Motor neuron (in vitro differentiated cells): ENCODE measurements around the gene CBX2. TPM values are rescaled to one million over a fixed set of nuclear protein-coding genes. Genes with fewer than 3 reads are reported as not detected.

ENCODE experiments used
- ATAC-seq, 8 experiments: fragments of 200-7000 bp; cut with Tn5 transposase; replicated peaks in 6 of 8; 2 replicates each; pipeline ENCODE4 v1.8.0; 2021; ENCODE audit warnings: mild to moderate bottlenecking in 8 of 8, moderate library complexity in 8 of 8
- H3K27ac ChIP-seq, 2 donors: fragments of 250-450 bp; sonication (Bioruptor Pico); 2 replicates each; pipeline ENCODE4 v1.9.0; 2021; ENCODE audit warnings: antibody characterized with exemption in 2 of 2, mild to moderate bottlenecking in 2 of 2, moderate library complexity in 1 of 2
- H3K4me1 ChIP-seq, 2 donors: fragments of 250-450 bp; sonication (Bioruptor Pico); replicated peaks in 1 of 2; 2 replicates each; pipeline ENCODE4 v1.6.1; 2021; ENCODE audit warnings: antibody characterized with exemption in 2 of 2, mild to moderate bottlenecking in 2 of 2, moderate library complexity in 1 of 2
- H3K4me3 ChIP-seq, 5 donors: fragments of 250-450 bp; sonication (Bioruptor Pico); 2 replicates each; pipeline ENCODE4 v1.9.0; 2021; ENCODE audit warnings: antibody characterized with exemption in 5 of 5, mild to moderate bottlenecking in 5 of 5, moderate library complexity in 4 of 5
- WGBS, 10 experiments: fragments of 450-650 bp; shearing (Covaris generic); methylation state at CpG; one replicate each; pipeline ENCODE4 v1.0.0; 2022; 5-methylcytosine and 5-hydroxymethylcytosine counted together
- in situ Hi-C, 9 experiments: fragments of 400-800 bp; cut with MboI; loops; one replicate each; pipeline ENCODE4 v1.15.0; 2021; ENCODE audit warnings: low sequenced_read_pairs in 9 of 9, low pct_unique_long_range_greater_than_20kb in 2 of 9; ENCODE audit not compliant: unreplicated experiment in 9 of 9
- total RNA-seq, 8 experiments: library from RNA; unstranded; fragments of 300-600 nt; gene quantifications; 2 replicates each; pipeline versions ENCODE4 v1.2.3 to v1.2.4, GENCODE V29; 2022

The CBX2 gene
- total RNA-seq, 8 experiments from 2014 or later: 3.1 to 42.7 (median 14.9) TPM

DNA sequence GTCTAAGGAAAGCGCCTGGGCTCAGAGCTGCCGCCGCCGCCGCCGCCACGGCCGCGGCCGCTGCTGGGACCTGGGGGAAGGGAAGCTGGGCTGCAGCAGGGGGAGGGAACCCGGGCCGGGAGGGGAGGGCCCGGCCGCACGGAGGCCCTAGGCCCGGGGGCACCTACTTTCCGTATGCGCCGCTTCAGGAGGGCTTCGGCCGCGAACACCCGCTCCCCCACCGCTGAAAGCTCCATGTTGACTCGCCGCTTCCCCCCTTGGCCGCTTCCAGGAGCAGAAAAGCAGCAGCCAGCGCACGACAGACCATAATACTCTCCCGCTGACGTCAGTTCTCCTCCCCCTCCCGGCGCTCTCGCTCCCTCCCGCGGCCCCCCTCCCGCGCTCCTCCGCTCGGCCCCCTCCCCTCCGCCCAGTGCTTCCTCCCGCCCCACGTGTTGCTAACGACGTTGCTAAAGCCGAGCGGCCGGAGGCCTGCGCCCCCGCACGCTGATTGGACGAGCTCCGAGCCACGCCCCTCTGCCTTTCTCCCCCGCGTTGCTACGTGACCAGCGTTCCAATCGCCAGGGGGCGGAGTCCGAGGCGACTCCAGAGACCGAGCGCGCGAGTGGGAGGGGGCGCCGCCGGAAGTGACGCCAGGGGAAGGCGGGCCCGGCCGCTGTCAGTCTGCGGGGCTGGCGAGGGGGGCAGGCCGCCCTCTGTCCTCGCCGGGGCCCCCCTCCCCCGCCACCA is 19.0 kb downstream of the CBX2 start, which contains the start of gene CBX8:
TSS of gene CBX8 (minus strand) at position 315 of the 729 bp plus-strand sequence. CDS start at position 236, 79 bp downstream.
- peaks cover 43 to 64% of the 10 kb centered on the region in 2 donors for H3K4me1 ChIP-seq
- H3K4me3 ChIP-seq: peak within 1 kb of the TSS; percentile 52 to 76 (median 68)
- peak; percentile 77 to 86 (median 81) for ATAC-seq
- peak within 1 kb of the TSS; percentile 90 to 93 for H3K27ac ChIP-seq
- in situ Hi-C loops: no loop called here
- no CpG with 5 or more reads among the region's 79 CpGs for WGBS, 10 experiments

DNA sequence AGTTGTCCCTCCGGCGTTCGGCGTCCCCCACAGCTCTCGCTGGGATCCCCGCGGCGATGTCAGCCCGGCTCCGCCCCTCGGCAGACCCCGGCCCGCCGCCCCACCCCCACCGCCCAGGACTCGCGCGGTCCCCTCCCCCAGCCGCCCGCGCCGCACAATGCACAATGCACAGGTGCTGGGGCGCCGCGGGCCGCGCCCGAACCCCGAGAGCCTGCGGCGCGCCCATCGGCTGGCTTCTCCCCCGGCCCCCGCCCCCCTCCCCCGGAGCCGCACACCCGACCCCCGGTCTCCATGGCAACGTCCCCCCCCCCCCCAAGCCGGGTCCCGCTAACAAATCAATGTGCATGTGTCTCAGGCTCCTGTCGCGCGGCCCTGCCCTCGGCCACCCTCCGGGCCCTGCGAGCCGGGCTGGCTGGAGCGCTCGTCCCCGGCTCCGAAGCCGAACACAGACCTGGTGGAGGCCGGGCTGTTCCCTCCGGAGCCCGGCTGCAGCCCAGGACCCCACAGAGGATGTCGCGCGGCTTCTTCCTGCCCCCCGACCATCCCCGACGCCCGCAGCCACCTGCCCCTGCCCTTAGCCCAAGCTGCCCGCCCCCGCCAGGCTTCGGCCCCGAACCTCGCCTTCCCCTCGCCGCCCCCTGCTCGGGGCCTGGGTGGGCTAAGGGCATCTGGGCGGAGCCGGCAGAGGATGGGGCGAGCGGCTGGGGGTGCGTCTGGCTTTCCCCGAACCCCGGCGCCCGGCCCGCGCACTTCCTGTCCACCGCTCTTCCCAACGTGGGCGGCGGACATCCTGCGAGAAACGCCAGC is 19.7 kb downstream of the CBX2 start:
- 0% methylated on average over 1 of the region's 89 CpGs; no CpG with 5 or more reads in 9 of the 10 experiments for WGBS, 10 experiments
- peak overlapping the region; percentile 87 to 88 for H3K27ac ChIP-seq
- H3K4me3 ChIP-seq: peak overlapping the region; percentile 29 to 75 (median 45)
- peaks cover 42 to 60% of the 10 kb centered on the region in 2 donors for H3K4me1 ChIP-seq
- ATAC-seq: peak; percentile 4 to 43 (median 24)
- in situ Hi-C loops: no loop called here

DNA sequence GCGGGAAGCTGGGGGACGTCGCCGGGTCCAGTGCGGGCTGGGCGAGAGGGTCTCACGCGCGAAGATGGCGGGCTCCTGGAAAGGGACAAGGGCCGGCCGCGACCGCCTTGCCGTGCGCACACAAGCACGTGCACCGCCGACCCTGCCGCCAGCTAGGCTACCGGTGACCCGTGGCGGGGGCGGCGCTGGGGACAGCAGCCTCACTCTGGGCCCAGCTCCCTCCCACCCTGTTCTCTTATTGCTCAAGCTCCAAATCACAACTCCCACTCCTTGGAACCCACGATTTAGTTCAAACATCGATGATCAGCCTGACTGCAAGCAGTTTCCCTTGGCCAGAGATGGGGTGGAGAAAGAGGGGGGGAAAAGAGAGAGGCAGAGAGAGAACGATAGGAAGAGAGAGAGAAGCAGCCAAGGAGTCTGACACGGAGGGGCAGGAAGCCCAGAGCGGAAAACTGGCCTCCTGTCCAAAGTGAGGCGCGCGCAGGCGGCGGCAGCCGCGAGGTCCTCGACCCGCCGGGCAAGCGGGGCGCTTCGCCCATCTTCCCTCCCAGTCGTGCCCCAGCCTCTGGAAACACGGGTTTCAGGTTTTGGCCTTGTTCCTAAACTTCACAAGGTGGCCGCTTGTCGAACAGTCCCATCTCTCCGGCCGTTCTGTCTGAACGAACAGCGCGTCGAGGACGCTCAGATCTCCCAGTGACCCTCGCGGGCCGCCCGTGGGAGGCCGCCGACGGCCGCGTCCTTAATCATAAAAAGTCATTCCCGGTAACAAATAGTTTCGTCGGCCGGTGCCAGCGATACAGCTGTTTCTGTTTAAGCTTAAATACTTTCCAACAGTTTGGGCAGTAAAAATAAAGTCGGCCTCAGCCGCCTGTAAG is 20.6 kb downstream of the CBX2 start:
- in situ Hi-C loops: no loop called here
- Histone ChIP-seq H3K4me1 (peaks cover 39 to 52% of the 10 kb centered on the region in 2 donors), H3K4me3 (peak overlapping the region in 4 of 5 donors; percentile 33 to 75 (median 47))

DNA sequence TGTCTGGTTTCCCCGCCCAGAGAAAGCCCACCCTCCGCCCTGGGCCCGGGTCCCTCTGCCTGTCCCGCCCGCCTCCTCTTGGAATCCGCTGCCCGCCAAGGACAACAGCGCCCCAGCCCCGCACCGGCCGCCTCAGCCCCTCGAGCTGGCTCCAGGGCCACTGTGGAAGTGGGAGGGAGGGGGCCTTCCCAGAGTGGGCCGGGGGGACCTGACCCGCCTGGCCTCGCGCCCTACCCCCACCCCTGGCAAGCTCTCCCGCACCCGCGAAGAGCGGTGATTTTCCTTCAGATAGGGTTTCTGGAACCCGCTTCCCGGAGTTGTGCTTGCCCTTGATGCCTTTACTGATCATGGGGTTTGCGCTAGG is 21.2 kb downstream of the CBX2 start:
- Histone ChIP-seq H3K4me3 (no peak overlapping the region), H3K4me1 (peaks cover 38 to 49% of the 10 kb centered on the region in 2 donors), H3K27ac (no peak overlapping the region)
- 0 to 60% (median 15%) methylated on average over 1 to 7 of the region's 23 CpGs; no CpG with 5 or more reads in 2 of the 10 experiments for WGBS, 10 experiments
- ATAC-seq: no peak
- in situ Hi-C loops: no loop called here

More for the DNA sequence above, 20.6 kb downstream of the CBX2 start:
- 0 to 30% (median 20%) methylated on average over 3 to 29 of the region's 70 CpGs; no CpG with 5 or more reads in 3 of the 10 experiments for WGBS, 10 experiments
- no peak for ATAC-seq
- peak overlapping the region; percentile 87 to 88 for H3K27ac ChIP-seq

DNA sequence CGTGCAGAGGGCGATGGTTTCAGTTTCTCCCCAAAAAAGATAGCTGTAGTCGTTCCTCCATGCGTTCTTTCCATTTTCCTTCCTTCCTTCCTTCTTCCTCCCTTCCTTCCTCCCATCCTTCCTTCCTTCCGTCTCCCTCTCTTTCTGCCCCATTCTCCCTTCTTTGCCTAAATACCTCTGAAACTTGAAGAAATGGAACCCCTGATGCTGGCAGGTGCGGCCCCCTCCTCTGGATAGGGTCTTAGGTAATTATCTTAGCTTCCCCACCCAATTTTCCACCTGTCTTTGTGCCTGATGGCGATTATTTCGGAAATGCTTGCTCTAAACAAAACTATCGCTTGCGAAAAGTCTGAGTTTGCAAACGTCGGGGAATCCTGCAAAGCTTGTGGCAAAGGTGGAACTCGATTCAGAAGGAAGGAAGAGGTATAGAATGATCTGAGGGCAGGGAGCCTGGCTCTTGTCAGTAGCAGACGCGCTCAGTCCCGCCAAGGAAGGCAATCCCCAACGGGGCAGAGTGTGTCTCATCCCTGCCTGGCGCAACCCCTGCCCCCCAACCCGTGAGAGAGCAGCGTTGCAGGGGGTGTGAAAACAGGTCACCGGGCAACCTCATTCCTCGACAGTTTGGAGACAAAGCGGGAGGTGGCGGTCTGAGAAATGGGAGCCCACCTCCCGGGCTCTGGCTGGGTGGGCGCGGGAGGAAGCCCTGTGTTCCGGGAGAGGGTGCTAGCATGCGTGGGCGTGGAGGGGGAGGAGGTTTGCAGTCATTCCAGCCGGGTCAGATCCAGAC is 21.8 kb downstream of the CBX2 start:
- in situ Hi-C loops: loop anchor here in 3 of 9 experiments (25.0 kb wide), 1 partner anchor 188 kb away; no protein-coding TSS in a partner anchor
- 0 to 40% (median 11%) methylated on average over 2 to 29 of the region's 31 CpGs for WGBS, 10 experiments
- Histone ChIP-seq H3K4me3 (no peak overlapping the region), H3K4me1 (peaks cover 41 to 49% of the 10 kb centered on the region in 2 donors), H3K27ac (no peak overlapping the region)
- no peak for ATAC-seq

DNA sequence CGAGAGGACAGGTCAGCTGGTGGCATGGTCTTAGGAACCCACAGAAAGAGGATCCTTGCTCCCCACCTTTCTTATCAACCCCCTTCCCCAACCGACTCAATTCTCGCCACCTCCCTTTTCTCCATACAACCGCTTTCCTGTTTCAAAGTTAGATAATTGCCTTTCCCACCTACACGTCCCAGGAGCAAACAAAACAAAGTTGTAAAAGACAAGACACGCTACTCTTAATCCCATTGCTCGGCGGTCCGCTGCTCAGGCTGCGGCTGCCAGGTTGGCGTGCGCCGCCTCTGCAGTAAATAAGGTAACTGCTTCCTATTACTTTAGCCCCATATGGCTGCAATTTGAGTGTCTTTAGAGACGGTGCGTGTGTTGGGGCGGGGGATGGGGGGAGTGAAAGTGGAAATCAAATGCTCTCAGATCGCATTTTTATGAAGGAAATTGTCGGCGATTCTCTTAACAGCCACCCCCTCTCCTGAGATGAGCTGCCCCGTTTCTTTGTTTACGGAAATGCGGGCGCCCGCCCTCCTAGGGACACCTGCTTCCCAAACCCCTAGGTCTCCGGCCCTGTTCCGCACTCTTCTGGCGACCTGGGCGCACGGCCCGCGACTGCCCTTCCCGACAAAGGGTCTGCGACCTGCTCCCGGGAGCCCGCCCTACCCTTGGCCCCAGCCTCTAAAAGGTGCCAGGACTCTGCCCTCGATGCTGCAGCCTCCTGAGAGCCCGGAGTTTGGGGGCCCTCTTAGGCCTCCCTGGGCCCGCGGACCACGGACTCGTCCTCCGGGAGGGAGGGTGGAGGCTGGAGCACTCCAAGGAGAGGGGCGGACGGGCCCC is 22.6 kb downstream of the CBX2 start:
- H3K4me3 ChIP-seq: peak overlapping the region in 4 of 5 donors; percentile 3 to 17 (median 12)
- peaks cover 41% of the 10 kb centered on the region in 2 donors for H3K4me1 ChIP-seq
- in situ Hi-C loops: loop anchor here in 3 of 9 experiments (25.0 kb wide), 1 partner anchor 187 kb away; no protein-coding TSS in a partner anchor
- peak in 1 of 8 experiments; percentile 11 for ATAC-seq
- no peak overlapping the region for H3K27ac ChIP-seq
- 0 to 35% (median 3%) methylated on average over 2 to 18 of the region's 44 CpGs; no CpG with 5 or more reads in 4 of the 10 experiments for WGBS, 10 experiments

DNA sequence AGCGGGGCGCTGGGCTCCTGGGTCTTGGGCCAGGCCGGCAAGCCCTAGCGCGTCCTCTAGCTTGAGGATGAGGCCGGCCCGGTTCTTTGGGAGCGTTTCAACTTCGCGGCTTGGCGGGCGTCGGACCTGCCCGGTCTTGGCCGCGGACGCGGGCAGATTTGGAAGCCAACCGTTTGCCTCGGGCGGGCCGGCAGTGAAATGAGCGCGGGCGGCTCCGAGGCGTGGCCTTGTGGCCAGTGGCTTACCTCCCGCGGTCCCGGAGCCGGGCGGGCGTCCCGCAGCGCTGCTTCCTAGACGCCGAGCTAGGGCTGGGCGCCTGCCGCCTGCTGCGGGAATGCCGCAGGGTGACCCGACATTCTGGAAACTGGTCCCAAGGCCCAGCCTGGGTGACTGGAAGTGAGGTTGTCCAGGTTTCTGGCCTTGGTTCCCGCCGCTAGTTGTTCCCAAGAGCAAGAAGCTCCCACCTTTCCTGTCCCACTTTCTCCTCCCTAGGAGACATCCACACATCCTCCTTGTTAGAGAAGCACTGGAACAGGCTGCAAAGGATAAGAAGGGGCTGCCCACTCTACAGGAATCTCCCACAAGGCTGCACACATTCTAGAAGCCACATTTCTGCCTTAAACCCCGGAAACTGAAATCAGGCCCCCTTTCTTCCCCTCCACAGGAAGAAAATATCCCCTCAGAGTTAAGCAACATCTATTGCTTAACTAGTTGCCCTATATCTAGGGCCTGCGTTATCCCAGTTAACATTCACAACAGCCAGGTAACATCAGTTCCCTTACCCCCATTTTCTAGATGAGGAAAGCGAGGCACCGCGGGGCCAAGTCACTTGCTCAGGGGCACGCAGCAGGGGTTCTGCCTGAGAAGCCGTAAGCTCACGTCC is 23.4 kb downstream of the CBX2 start:
- Histone ChIP-seq H3K27ac (no peak overlapping the region), H3K4me3 (peak overlapping the region in 1 of 5 donors; percentile 14), H3K4me1 (peaks cover 34 to 41% of the 10 kb centered on the region in 2 donors)
- no peak for ATAC-seq
- in situ Hi-C loops: loop anchor here in 3 of 9 experiments (25.0 kb wide), 1 partner anchor 186 kb away; no protein-coding TSS in a partner anchor
- WGBS, 10 experiments: 0 to 67% (median 31%) methylated on average over 3 to 26 of the region's 52 CpGs; no CpG with 5 or more reads in 2 of the 10 experiments

DNA sequence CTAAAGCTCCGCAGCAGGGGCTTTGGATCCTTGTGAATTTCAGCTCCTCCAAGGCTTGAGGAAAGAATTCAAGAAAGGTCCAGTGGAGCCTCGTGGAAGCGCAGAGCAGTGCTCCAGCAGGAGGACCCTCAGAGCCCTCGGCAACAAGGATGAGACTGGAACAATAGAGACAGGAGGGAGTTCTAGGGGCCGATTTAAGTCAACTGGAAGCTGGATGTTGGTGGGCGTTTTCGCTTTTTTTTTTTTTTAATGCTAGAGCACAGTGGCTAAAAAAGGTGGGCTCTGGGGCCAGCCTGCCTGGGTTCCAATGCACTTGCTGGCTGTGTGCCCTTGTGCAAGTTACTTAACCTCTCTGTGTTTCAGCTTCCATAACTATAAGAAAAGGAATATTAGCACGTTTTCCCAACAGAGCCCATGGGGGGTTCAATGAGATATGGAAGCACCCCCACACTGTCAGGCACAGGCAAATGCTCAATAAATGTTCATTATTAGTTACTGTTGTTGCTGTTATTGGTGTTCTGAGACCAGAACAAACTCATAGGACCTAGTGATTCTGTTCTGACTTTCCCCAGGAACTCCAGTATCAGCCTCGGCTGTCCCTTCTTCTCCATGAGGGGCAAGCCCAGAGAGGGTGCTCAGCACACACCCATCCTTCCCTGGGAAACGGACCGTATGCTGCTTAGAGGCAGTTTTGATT is 24.2 kb downstream of the CBX2 start:
- no peak for ATAC-seq
- Histone ChIP-seq H3K4me1 (peaks cover 34 to 41% of the 10 kb centered on the region in 2 donors), H3K4me3 (no peak overlapping the region), H3K27ac (no peak overlapping the region)
- 0 to 51% (median 17%) methylated on average over 1 to 8 of the region's 11 CpGs; no CpG with 5 or more reads in 1 of the 10 experiments for WGBS, 10 experiments
- in situ Hi-C loops: loop anchor here in 3 of 9 experiments (25.0 kb wide), 1 partner anchor 185 kb away; no protein-coding TSS in a partner anchor

DNA sequence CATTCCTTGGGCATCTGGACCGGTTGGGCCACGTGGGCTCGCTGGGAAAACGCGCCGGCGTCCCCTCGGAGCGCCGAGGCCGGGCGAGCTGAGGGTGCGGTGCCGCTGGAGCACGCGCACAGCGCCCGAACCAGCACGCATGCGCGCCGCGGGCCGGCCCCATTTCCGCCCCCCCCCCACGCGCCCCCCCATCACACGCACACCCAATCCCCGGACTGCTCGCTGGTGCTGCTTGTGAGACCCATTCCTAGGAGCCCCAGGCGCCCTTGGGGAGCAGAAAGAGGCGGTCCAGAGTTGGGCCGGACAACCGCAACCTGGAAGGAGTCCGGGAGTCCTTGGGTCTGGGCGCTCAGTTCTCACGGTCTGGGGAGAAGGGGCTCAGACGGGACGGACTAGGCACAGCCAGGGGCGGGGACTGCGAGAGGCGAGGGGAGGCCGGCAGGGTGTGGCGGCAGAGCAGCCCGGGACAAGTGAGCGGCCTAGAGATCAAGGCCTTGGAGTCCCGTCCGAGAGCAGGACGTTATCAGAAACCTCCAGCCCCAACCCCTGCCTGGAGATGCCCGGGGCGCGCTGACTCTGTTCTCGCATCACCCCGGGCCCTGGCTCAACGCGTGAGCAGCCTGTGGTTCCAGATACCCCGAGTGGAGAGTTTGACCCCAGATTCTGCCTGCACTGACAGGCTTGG is 24.9 kb downstream of the CBX2 start:
- Histone ChIP-seq H3K4me1 (peaks cover 33 to 39% of the 10 kb centered on the region in 2 donors), H3K4me3 (no peak overlapping the region), H3K27ac (no peak overlapping the region)
- in situ Hi-C loops: loop anchor here in 3 of 9 experiments (25.0 kb wide), 1 partner anchor 184 kb away; no protein-coding TSS in a partner anchor
- WGBS, 10 experiments: 0 to 25% (median 9%) methylated on average over 2 to 4 of the region's 57 CpGs; no CpG with 5 or more reads in 6 of the 10 experiments
- ATAC-seq: no peak
